KBM-7 (cell line): ENCODE data around the gene PHF19.

ENCODE experiments used
- DNase-seq: peaks from one replicate; pipeline ENCODE4 v3.0.0-alpha.2; 2015
- in situ Hi-C: fragments of 300-500 bp; cut with MboI; formaldehyde crosslinking; loops from 2 replicates; pipeline ENCODE4 v1.14.3; 2020; ENCODE audit warnings: low sequenced_read_pairs, low pct_unique_long_range_greater_than_20kb, mixed read lengths

PHF19 gene

DNA sequence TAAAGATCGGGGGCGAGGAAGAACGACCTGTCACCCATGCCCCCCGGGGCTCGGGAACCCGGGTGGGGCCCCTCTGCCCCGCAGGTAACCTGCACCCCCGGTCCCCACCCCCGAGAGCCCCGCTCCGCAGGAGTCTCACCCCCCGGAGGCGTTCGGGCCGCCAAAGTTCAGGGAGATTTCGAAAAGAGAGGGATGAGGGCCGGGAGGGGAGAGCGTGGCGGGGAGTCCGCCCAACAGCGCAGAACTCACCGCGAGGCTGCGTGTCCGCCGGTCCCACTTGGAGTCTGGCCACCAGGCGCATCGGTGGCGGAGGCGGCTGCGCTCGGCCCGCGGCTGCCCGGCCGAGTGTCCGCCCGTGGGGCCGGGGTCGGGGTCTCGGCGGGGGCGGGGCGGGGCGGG lies at the start of gene PHF19:
TSS of gene PHF19 (minus strand) at position 347 of the 399 bp plus-strand sequence. CDS start 2,447 bp downstream, outside the sequence.
- in situ Hi-C loops, result no loop called here
- no peak for DNase-seq

GRCh38 chr9:120926397-120926928 lies 49.5 kb upstream of the PHF19 start, which contains the start of gene TRAF1:
TSS of gene TRAF1 (minus strand) at chr9:120926796. CDS start at chr9:120926075, 721 bp downstream.
- in situ Hi-C loops, result no loop called here
- peak; percentile 43 for DNase-seq

DNA sequence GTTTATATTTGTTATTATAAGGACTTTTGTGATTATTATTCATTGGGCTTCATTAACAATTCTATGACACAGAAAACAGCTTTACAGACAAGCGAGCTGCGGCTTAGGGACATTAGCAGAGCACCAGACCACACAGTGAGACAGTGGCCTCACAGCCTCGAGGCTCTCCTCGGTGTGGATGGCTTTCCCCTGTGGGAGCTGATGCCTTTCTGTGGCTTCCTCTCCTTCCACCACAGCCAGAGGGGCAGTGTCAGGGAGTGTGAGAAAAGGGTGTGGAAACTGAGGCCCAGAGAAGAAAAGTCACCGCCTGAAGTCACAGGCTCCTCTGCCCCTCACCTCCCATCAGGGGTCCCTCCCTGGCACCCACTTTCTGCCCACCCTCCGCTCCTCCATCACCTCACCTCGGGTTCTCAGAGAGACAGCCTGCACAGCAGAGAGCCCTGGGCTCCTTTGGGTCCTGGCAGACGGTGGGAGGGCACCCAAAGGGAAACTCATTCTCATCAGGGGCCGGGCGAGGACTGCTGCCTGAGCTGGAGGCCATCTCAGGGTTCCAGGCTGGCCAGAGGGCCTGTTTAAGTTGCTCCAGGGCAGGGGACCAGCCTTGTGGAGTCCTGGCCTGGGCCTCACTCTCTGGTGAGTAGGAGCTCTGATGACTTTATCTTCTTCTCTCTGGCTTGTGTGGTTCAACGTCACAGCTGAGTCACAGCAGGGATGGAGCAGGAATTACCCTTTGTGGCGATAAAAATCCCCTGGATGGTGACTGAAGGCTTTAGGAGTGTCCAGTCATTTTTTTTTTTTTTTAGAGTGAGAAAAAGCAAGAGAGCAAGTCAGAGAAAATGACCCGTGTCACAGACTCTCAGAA lies 48.8 kb upstream of the PHF19 start:
- in situ Hi-C loops, result no loop called here
- DNase-seq, result no peak

GRCh38 chr9:120924698-120925534 lies 47.9 kb upstream of the PHF19 start:
- no peak for DNase-seq
- in situ Hi-C loops, result no loop called here

GRCh38 chr9:120923620-120924328 lies 46.8 kb upstream of the PHF19 start:
- in situ Hi-C loops, result no loop called here
- no peak for DNase-seq

- in situ Hi-C loops, result no loop called here
- DNase-seq, result no peak
Observed at GRCh38 chr9:120922404-120923195, 45.6 kb upstream of the PHF19 start.

DNA sequence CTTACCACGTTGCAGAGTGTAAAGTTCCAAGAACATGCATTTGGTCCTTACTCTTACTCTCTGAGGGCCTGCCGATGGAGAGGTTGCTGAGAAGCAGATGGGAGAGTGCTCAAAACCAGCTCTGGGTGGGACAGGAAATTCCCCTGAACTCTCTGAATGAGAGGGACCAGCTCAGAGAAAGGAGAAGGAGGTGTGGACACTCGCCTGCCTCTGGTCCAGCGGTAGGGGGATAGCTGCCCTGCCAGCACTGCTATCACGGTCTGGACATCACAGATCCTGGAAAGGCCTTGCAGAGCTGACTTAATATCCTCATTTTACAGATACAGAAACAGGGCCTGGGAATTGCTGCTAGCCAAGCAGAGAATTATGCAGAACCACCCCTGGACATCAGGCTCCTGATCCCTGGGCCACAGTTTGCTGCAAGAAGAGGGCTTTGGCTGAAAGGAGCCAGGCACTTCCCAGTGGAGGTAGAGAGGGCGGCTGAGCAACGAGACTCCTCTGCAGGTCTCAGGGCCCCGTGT lies 44.7 kb upstream of the PHF19 start:
- in situ Hi-C loops, result no loop called here
- DNase-seq, result no peak

DNA sequence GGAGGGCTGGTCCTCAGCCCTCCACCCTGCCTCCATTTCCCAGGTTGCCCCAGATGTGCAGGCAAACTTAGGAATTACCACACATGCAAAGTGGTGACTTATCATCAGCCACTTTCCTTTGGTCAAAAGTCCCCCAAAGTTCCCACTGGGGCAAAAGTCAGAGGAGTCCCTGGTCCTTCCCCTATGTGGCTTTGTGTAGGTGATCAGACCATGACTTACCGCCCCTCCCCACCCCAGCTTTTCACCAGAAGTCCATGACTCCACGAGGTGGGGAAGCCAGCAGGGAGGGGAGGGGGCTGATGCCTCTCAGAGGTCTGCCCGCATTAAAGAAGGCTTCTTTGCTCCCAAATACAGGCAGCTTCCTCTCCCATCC lies 43.8 kb upstream of the PHF19 start:
- in situ Hi-C loops, result no loop called here
- DNase-seq, result no peak

DNA sequence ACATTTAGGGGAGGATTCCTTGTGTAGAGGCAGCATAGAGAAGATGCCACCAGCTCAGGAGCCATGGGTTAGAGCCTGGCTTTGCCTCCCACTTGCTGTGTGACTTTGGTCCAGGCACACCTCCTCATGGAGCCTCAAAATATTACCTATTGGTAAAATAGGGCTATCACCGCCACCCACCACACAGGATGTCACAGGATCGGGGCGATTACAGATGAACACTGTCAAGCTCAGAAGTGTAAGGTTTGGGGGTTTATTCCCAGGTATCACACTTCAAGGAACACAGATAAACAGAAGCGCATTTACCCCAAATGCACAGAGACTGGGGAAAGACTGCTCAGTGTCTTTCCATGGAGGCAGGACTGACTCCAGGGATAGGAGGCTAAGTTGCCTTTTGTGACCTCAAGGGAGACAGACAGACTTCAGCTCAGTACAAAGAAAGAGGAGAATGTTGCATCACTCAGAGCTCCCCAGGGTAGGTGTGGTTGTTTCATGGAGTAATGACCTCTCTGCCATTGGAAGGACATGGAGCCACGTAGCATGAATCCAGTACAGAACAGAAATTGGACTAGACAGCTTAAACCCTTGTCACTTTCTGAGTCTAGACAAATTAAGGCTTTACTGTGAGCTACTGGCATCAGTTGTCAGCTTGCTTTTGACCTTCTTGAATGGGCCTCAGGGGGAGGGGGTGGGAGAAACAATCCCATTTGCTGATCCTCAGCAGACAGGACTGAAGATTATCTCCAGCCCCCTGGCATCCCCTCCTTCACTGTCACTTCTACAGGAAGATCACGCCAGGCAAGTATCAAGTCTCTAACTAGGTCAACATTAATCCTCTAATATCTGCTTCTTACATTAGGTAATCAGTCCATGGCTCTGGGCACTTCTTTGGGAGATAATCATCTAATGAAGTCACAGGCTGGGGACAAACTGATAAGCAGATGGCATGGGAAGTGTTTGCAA lies 43.1 kb upstream of the PHF19 start:
- in situ Hi-C loops, result no loop called here

DNA sequence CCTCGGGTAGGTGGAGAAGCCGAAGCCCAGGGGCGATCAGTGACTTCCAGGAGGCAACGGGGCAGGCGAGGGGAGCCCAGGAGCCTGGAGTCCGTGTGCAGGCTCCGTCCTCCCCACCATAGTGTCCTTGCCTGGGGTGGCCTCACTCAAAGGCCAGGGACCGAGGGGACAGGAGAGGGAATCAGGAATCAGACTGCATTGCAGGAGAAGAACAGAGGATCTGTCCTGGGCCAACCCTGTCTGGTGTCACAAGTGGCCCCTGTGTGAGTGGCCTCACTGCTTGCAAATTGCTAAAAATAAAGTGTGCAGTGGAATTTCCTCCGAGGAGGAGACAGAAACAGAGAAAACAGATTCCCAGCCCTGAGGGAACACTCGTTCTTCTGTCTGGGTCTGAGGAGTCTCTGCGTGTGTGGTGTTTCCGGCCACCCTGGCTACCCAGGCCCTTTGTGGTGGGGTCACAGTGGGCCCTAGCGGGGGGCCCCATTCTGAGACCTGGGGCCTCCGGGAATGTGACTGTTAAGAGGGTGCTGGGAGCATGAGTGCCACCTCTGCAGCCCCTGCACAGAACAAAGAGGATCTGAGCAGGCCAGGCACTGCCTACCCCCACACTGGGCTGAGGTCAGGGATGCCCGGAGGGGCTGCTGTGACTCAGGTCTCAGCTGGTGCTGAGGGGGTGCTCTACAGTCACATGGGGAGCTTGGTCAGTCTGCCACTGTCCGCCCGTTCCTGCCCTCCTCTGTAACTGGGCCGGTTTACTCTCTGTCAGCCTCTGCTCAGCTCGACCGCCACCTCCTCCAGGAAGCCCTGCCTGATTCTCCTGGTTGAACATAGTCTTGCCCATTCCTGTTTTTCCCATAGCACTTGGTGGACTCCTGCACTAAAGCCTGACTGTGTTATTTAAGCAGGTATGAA lies 42.2 kb upstream of the PHF19 start:
- in situ Hi-C loops, result no loop called here
- no peak for DNase-seq

More for the DNA sequence above, 43.1 kb upstream of the PHF19 start:
- no peak for DNase-seq

GRCh38 chr9:120917929-120918762 lies 41.2 kb upstream of the PHF19 start:
- DNase-seq, result no peak
- in situ Hi-C loops, result no loop called here

DNA sequence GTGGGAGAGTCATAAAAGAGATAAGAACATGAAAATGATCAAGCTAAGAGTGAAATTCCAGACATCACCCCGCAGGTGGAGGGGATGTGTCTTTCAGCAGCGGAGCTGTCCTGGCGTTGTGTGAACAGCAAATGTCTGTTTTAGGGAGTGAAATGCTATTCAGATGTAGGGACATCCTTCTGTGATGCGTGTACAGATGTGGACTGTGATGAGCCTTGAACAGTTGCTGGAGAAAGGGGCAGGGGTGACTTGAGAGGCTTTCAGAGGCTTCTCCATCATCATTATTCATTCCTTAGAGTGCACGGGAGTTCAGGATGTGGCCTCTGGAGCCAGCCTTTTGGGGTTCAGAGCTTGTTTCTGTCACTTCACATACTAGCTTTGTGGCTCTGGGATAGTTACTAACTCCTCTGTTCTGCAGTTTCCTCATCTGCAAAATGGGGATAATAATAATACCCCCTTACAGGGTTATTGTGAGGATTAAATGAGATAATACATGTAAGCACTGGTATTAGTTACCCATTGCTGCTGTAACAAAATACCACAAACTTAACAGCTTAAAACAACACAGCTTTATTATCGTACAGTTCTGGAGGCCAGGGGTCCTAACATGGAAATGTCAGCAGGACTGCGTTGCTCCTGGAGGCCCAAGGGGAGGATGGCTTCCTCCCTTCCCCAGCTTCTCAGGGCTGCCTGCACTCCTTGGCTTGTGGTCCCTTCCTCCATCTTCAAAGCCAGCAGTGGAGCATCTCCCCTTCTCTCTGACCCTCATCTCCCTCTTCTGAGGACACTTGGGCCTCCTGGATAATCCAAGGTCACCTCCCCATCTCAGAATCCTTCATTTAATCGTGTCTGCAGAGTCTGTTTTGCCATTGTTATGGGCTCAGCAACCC lies 40.2 kb upstream of the PHF19 start:
- in situ Hi-C loops, result no loop called here
- DNase-seq, result no peak

DNA sequence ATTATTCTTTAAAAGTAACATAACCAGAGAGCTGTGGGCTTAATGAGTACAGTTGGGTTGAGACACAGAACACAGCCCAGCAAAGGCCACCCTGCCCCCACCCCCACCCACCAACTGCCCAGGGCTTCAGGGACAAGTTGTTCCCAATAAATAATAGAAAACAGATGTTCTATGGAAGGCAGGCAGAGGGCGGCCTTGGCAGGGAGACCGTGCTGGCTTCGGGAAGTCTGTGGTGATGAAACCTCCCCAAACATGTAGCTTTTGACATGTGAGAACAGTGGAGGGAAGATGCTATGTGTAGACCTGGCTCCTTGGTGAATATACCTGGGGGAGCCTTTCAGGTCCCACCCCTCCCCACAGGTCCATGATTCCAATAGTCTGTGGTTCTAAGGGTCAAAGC lies 39.6 kb upstream of the PHF19 start:
- DNase-seq, result no peak
- in situ Hi-C loops, result no loop called here

GRCh38 chr9:120915854-120916470 lies 39.0 kb upstream of the PHF19 start:
- in situ Hi-C loops, result no loop called here
- peak; percentile 58 for DNase-seq
